Measurements from ENCODE around the gene CRTC2. TPM values are rescaled to one million over a fixed set of nuclear protein-coding genes. Genes with fewer than 3 reads are reported as not detected.

CRTC2 gene
- total RNA-seq, 4 donors from 2014 or later = 14.3 to 28.1 (median 21.1) TPM

DNA sequence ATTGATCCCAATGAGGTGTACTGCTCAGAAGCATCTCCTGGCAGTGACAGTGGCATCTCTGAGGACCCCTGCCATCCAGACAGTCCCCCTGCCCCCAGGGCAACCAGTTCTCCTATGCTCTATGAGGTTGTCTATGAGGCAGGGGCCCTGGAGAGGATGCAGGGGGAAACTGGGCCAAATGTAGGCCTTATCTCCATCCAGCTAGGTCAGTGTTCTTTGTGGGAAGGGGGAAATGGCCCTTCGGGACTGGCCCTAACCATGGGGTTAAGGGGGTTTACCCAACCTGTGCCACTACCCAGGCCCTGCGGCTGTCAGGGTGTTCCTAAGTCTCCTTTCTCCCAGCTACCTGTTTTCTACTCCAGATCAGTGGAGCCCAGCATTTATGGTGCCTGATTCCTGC is 10.6 kb upstream of the CRTC2 start:
- no peak for DNase-seq (ENCODE audit: low spot score in 2 of 2)

DNA sequence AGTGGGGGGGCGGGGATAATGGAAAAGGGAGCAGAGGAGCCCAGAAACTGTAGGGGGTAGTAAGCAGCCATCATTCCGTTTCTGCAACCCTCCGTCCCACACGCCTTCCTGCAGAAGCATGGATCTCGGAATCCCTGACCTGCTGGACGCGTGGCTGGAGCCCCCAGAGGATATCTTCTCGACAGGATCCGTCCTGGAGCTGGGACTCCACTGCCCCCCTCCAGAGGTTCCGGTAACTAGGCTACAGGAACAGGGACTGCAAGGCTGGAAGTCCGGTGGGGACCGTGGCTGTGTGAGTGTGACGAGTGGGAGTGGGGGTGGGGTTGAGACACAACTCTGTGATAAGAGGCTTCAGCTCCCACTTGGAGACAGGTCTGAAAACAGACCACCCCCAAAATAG is 10.0 kb upstream of the CRTC2 start:
- TF ChIP-seq, protein P1, sequence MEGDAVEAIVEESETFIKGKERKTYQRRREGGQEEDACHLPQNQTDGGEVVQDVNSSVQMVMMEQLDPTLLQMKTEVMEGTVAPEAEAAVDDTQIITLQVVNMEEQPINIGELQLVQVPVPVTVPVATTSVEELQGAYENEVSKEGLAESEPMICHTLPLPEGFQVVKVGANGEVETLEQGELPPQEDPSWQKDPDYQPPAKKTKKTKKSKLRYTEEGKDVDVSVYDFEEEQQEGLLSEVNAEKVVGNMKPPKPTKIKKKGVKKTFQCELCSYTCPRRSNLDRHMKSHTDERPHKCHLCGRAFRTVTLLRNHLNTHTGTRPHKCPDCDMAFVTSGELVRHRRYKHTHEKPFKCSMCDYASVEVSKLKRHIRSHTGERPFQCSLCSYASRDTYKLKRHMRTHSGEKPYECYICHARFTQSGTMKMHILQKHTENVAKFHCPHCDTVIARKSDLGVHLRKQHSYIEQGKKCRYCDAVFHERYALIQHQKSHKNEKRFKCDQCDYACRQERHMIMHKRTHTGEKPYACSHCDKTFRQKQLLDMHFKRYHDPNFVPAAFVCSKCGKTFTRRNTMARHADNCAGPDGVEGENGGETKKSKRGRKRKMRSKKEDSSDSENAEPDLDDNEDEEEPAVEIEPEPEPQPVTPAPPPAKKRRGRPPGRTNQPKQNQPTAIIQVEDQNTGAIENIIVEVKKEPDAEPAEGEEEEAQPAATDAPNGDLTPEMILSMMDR (IDR thresholded peaks at IDR 0.05) = no peak
- TF ChIP-seq POLR2A (IDR thresholded peaks at IDR 0.05) = no peak
- intact Hi-C loops (cut with DNase I; ENCODE audit: low total_unique reads) = no loop called here
- H3K4me3 ChIP-seq (ENCODE audit: low read depth, poor library complexity, severe bottlenecking) = peak overlapping the region; percentile 28
- DNase-seq (ENCODE audit: low spot score in 2 of 2) = peak in 1 of 2 donors; percentile 82
- 4 to 12% methylated on average over 13 of the region's 13 CpGs for WGBS, 2 donors

More for the DNA sequence above, 10.6 kb upstream of the CRTC2 start:
- WGBS, 2 donors = 88 to 96% methylated on average over 2 of the region's 2 CpGs
- TF ChIP-seq POLR2A (IDR thresholded peaks at IDR 0.05) = no peak
- TF ChIP-seq, protein P1 (IDR thresholded peaks at IDR 0.05) = no peak
- intact Hi-C loops (cut with DNase I; ENCODE audit: low total_unique reads) = no loop called here
- no peak overlapping the region for H3K4me3 ChIP-seq (ENCODE audit: low read depth, poor library complexity, severe bottlenecking)

DNA sequence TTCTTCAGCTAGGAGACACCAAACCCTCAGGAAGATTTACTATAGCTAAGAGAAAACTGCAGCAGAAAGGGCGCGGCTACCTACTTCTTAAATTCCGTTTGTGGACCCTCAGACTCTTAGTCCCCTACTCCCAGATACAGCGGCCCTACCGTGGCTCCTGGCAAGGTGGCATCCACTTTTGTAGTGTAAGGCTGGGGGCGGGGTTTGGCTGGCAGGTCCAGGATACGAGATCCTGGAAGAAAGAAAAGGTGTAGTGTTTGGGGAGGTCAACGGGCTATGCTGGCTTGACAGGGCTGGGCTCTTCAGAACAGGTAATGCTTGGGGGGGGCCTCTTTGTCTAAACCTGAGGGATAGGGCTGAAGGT is 9.6 kb upstream of the CRTC2 start:
- no peak for DNase-seq (ENCODE audit: low spot score in 2 of 2)
- TF ChIP-seq POLR2A (IDR thresholded peaks at IDR 0.05) = no peak
- TF ChIP-seq, protein P1 (IDR thresholded peaks at IDR 0.05) = no peak

DNA sequence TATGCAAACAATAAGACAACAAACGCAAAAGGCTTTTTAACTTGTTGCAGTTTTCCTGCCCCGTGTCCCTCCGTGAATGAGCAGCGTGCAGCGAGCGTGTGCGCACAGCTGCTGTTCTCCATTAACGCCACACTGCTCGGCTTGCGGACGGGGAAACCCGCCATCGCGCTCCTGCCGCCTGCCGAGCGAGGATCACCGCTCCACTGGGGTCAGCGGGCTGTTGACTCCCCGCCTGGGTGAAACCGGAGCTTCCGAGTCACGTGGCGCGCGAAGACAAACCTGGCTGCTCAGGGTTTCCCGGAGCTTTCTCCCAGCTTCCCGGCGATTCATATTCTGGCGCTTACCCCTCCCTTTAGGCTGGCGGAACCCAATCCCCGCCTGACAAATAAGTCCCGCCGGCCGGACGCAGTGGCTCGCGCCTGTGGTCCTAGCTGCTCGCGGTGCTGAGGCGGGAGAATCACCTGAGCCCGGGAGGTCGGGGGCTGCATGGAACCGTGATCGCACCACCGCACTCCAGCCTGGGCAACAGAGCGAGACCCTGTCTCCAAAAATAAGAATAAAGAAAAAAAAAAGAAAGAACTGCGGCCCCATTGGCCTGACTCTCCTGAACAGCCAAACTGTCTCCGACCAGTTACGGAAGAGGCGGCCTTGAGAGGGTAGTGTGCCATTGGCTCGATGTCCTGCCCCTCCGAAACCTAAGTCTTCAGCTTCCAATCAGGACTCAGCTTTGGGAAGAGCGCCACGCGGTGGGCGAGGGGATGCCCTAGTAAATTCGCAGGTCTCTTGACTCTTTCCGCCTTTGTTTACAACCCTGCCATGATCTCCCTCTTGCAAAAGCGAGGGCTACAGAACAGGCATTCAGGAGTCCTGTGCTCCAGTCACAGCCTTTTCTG is 8.9 kb upstream of the CRTC2 start, which contains the start of gene CREB3L4:
TSS of gene CREB3L4 (plus strand) at position 796 of the 893 bp plus-strand sequence. CDS start 624 bp downstream, outside the sequence.
- DNase-seq (ENCODE audit: low spot score in 2 of 2) = peak; percentile 94 to 98
- H3K4me3 ChIP-seq (ENCODE audit: low read depth, poor library complexity, severe bottlenecking) = peak within 1 kb of the TSS; percentile 45
- WGBS, 2 donors = 0% methylated on average over 56 to 59 of the region's 60 CpGs
- intact Hi-C loops (cut with DNase I; ENCODE audit: low total_unique reads) = no loop called here
- no peak for TF ChIP-seq POLR2A (IDR thresholded peaks at IDR 0.05)

More for the DNA sequence above, 9.6 kb upstream of the CRTC2 start:
- 0 to 1% methylated on average over 8 of the region's 8 CpGs for WGBS, 2 donors
- intact Hi-C loops (cut with DNase I; ENCODE audit: low total_unique reads) = no loop called here
- H3K4me3 ChIP-seq (ENCODE audit: low read depth, poor library complexity, severe bottlenecking) = peak overlapping the region; percentile 28

DNA sequence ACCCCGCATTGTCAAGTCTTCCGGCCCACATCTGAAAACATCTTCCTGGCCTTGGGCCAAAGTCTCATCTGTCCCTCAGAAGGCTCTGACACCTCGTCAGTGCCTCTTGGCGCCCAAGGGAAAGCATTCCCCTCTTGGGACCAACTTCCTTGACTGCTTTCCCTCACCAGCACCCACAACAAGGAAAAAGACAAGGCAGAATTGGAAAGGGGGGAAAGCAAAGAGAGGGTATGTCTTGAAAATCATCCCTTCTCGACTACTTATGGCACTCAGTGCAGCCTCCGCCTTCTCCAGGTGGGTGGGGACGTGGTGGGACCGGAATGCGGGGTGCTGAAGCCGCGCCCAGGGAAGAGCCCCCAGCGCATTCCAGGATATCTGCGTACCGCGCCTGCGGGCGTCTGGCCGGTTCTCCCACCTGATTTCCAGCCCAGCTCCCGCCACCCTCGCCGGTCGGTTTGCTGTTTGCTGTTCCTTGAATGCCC is 5.5 kb upstream of the CRTC2 start:
- DNase-seq (ENCODE audit: low spot score in 2 of 2) = no peak
- TF ChIP-seq, protein P1 (IDR thresholded peaks at IDR 0.05) = no peak
- TF ChIP-seq POLR2A (IDR thresholded peaks at IDR 0.05) = no peak
- intact Hi-C loops (cut with DNase I; ENCODE audit: low total_unique reads) = no loop called here
- 0 to 1% methylated on average over 13 to 22 of the region's 22 CpGs for WGBS, 2 donors
- H3K4me3 ChIP-seq (ENCODE audit: low read depth, poor library complexity, severe bottlenecking) = peak overlapping the region; percentile 50

DNA sequence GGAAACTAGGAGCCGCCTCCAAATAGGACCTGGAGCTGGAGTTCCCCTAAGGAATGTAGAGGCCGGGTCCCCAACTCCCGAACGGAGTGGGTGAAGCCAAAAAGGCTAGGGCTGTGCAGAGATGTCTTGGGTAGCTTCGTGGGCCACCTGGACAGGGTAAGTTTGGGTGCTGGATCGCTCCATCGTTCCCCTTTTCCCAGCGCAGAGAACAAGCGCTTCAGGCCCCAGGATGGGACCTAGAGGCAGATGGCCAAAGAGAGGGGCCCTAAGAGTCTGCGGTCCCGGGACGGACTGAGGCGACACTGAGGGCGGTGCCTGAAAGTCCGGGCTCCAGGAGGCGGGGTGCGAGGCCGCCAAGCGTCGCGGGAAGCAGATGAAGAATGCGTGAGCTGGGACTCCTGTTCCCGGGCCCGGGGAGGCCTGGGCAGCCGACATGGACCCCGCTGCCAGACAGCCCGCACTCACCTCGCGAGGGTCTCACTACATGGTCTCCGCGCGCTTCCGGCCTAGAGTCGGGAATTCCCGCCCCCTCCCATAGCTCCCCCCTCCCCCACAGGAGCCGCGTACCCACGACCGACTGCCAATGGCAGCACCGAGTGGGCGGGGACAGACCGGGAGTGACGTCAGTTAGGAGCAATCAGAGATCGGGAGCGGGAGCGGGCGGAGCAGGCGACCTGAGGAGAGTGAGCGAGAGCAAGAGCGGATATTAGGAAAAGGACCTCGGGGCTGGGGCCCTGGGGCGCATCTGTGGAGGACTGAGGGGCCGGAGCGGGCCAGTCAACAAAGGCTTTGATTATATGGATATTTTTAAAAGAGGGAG is 4.8 kb upstream of the CRTC2 start, which contains the start of gene SLC39A1:
TSS of gene SLC39A1 (minus strand) at position 508 of the 820 bp plus-strand sequence. CDS start 822 bp downstream, outside the sequence.
- peak within 1 kb of the TSS; percentile 50 for H3K4me3 ChIP-seq (ENCODE audit: low read depth, poor library complexity, severe bottlenecking)
- WGBS, 2 donors = 0% methylated on average over 44 to 52 of the region's 54 CpGs
- TF ChIP-seq POLR2A (IDR thresholded peaks at IDR 0.05) = no peak
- TF ChIP-seq, protein P1 (IDR thresholded peaks at IDR 0.05) = no peak
- intact Hi-C loops (cut with DNase I; ENCODE audit: low total_unique reads) = no loop called here
- peak; percentile 99 to 100 for DNase-seq (ENCODE audit: low spot score in 2 of 2)
